LNCAP (cell line): Measurements from ENCODE around the gene SLC28A2.

ENCODE experiments used
- TF ChIP-seq, protein P1 (sequence below): fragments of 450-650 bp; IDR thresholded peaks from 2 replicates; pipeline ENCODE4 v1.5.1; 2017; ENCODE audit warnings: mild to moderate bottlenecking

The SLC28A2 gene

DNA sequence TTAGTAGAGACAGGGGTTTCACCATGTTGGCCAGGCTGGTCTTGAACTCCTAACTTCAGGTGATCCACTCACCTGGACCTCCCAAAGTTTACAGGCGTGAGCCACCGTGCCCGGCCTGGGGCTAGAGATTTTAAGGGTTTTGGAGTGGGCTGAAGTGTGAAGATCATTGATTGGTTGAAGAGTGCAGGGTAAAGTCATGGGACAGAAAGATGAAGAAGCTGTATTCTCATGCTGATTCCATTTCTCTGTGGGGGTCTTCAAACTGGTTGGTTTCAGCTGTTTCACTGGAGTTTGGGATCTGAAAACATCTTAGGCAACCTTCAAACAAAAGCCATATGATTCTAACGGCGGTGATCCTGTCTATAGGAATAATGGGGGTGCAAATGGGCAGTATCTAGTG, 74.2 kb downstream of the SLC28A2 start:
- TF ChIP-seq, protein P1, sequence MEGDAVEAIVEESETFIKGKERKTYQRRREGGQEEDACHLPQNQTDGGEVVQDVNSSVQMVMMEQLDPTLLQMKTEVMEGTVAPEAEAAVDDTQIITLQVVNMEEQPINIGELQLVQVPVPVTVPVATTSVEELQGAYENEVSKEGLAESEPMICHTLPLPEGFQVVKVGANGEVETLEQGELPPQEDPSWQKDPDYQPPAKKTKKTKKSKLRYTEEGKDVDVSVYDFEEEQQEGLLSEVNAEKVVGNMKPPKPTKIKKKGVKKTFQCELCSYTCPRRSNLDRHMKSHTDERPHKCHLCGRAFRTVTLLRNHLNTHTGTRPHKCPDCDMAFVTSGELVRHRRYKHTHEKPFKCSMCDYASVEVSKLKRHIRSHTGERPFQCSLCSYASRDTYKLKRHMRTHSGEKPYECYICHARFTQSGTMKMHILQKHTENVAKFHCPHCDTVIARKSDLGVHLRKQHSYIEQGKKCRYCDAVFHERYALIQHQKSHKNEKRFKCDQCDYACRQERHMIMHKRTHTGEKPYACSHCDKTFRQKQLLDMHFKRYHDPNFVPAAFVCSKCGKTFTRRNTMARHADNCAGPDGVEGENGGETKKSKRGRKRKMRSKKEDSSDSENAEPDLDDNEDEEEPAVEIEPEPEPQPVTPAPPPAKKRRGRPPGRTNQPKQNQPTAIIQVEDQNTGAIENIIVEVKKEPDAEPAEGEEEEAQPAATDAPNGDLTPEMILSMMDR = no peak

DNA sequence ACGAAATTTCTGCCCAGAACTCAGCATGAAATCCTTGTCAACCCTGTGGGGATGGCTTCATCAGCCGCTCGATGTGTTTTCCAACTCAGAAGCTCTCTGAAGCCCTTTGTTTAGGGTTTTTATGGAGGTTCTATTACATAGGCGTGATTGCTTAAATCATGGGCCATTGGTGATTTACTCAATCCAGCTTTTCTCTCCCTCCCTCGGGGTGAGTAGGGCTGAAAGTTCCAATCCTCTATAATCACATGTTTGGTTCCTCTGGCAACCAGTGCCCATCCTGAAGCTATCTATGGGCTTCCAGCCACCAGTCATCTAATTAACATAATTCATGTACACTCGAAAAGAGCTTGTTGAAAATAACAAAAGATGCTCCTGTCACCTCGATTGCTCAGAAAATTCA, 74.7 kb downstream of the SLC28A2 start:
- TF ChIP-seq, protein P1 = no peak
